ENCODE measurements around the gene MBLAC1.

MBLAC1 gene

GRCh38 chr7:100126931-100127865 is at the start of gene MBLAC1:
Gene MBLAC1, plus strand, starts transcription at chr7:100126967. Its CDS starts 429 bp downstream, at chr7:100127396.
- DNase-seq, result peak; percentile 93

DNA sequence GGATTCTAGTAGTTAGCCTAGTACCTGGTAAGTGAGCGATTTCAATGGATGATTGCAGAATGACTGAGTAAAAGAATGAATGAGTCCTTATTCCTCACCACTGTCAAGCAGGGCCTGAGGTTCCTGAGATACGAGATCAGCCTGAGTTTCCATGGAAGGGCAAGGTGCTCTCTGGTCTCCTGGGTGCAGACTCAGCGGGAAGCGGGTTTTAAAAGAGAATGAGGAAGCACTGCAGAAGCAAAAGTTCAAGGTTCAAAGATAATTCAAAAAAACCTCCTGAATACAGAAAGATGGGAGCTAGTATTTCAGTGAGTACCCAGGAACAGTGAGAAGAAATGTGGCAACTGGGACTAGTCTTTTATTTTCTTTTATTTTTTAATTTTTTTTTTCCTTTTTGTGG is 49.6 kb upstream of the MBLAC1 start:
- DNase-seq, result no peak

GRCh38 chr7:100079024-100079560 is 47.7 kb upstream of the MBLAC1 start:
- DNase-seq, result no peak

GRCh38 chr7:100080907-100081534 is 45.7 kb upstream of the MBLAC1 start:
- peak; percentile 35 for DNase-seq

DNA sequence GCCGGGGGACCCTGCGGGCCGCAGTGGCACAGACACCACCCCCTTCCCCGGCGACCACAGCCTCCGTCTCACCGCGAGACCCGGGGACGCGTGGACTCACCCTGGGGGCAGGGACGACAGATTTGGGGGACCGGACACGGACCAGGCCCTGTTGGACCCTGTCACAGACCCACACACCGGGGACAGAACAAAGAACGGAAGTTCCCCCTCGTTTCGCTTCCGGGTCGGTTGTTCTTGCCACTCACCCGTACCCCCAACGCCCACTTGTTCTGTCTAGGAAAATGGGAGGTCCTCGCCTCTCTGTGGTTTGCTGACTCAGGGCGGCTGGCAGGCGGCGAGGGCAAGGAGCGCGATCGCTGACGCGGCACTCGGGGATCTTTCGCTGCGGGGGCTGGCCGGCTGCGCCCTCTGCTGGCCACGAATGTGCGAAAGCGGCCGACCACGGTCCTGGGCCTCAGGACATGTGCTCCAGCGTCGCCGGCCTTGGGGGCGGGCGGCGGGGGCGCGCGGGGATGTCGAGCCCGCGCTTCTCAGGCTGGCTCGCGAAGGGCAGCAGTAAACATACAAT is 45.1 kb upstream of the MBLAC1 start, which contains the start of gene ZNF3:
ZNF3 (minus strand) TSS at position 189 of the 568 bp plus-strand sequence. CDS start 4,366 bp downstream, outside the sequence.
- peak; percentile 99 for DNase-seq

DNA sequence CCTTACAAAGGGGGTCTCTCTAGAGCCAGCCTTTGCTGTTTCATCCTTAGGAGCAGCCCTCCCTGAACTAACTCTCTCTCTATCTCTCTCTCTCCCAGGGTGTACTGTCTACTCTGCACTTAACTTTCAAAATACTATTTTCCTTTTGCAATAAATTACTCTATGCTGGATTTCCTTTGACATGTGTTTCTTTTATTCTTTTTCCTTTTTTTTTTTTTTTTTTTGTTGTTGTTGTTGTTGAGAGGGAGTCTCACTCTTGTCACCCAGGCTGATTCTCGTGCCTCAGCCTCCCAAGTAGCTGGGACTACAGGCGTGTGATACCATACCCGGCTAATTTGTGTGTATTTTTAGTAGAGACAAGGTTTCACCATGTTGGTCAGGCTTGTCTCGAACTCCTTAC is 43.8 kb upstream of the MBLAC1 start:
- no peak for DNase-seq

DNA sequence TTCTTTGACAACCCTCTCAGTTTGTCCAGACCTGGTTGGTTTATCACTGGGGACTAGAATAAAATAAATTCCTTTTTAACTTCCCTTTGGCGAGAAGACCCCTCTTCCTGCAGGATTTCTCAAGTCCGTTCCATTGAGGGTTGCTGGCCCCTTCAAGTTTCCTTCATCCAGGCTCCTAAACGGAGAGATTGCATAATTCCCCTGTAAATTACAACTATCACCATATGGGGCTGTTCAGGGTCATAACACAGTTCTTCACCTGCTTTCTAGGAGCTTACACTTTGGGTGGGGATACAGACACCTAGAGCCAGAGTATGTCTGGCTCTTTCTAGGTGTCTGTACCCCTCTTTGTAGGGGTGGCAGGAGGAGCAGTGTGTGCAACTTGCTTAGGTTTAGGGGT is 41.3 kb upstream of the MBLAC1 start:
- no peak for DNase-seq

DNA sequence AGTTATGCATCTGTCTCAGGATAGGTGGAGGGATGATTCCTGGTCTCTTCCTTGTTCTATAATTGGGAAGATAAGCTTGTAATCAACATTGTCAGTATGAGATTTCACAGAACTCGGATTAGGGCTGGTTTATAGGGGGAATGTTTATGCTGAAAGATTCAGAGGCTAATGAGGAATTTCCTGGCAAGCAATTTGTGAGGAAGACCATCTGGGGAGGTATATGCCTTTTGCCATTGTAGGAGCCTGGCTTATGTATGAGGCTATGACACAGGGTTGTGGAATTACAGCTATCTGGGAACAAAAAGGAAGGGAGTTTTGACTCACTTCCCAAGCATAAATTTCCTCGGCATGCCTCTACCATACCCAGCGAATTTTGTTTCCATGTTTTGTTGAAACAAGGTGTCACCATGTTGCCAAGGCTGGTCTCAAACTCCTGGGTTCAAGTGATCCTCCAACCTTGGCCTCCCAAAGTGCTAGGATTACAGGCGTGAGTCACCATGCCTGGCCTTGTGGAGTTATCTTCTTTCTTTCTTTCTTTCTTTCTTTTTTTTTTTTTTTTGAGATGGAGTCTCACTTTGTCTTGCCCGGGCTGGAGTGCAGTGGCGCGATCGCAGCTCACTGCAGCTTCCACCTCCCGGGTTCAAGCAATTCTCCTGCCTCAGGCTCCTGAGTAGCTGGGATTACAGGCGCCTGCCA is 39.6 kb upstream of the MBLAC1 start:
- no peak for DNase-seq

GRCh38 chr7:100088095-100088620 is 38.6 kb upstream of the MBLAC1 start:
- no peak for DNase-seq

DNA sequence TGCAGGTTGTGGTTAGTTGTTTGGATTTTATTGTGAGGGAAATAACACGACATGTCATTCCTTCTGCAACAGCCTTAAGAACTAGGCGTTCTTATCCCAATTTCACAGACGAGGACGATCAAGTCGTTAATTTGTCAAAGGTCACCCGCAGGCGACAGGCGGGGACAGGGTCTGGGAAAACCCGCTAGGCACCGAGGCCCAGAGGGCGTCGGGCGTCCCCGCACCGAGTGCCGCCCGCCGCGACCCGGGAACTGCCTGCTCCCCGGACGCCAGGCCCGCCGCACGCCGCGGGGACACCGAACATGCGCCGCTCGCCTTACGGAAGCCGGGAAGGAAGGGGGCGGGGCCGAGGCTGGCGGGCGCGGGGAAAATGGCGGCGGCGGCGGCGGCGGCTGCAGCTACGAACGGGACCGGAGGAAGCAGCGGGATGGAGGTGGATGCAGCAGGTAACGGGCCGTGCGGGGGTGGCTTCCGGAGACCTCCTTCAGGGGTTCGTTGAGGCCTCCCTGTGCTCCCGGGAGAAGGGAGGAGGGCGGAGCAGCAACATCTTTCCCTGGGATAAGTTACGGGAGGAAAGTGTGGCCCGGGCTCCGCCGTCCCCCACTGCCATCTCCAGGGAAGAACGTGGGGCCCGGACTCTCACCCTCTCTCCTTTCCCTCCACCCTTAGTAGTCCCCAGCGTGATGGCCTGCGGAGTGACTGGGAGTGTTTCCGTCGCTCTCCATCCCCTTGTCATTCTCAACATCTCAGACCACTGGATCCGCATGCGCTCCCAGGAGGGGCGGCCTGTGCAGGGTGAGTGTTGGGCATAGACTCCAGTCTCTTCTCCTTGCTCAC is 37.9 kb upstream of the MBLAC1 start, which contains the start of gene COPS6:
COPS6 (plus strand) TSS at position 349 of the 837 bp plus-strand sequence; CDS start at position 371, 22 bp downstream.
- peak; percentile 69 for DNase-seq

- DNase-seq, result no peak
Observed at GRCh38 chr7:100089458-100090196, 37.1 kb upstream of the MBLAC1 start.

DNA sequence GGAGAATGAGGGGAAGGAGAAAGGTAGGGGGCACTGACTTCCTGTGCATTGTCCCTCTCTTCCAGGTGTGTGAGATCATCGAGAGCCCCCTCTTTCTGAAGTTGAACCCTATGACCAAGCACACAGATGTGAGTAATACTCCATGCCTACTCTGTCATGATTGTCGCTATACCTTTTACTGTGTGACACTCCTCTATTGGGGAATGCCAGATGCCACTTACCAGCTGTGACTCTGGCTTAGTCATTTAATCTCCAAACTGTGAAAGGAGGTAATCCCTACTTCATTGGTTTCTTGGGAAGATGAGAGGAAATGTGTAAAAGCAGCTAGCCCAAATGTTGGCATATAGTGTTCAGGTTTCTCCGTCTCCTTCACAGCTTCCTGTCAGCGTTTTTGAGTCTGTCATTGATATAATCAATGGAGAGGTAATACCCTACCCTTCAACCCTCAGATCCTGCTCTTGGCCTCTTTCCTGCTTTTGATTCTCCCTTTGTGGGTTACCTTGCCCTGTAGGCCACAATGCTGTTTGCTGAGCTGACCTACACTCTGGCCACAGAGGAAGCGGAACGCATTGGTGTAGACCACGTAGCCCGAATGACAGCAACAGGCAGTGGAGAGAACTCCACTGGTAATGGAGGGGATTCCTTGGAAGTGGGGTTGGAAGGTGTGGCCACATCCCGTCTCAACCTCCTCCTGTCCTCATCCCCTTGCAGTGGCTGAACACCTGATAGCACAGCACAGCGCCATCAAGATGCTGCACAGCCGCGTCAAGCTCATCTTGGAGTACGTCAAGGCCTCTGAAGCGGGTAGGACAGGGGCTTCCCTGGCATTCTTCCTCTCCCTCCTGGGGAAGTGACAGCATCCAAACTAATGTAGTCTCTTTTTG is 36.0 kb upstream of the MBLAC1 start:
- DNase-seq, result no peak

GRCh38 chr7:100091411-100092181 is 35.2 kb upstream of the MBLAC1 start:
- DNase-seq, result no peak

DNA sequence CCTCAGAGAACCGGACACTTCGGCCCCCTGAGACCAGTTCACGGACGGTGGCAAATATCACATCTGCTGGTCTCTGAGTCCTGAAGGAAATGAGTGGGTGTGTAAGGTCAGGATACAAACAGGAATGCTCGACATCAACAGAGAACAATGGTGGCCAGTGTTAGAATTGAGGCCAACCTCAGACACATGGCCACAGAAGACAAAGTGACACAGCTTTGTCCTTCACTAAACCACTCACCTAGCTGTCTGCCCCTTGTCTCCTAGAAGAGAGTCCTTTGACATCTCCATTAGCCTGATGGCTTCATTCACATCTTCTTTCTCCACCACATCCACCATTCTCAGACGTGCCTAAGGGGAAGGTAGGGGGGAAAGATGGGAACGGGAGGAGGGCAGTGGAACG is 33.7 kb upstream of the MBLAC1 start:
- no peak for DNase-seq

DNA sequence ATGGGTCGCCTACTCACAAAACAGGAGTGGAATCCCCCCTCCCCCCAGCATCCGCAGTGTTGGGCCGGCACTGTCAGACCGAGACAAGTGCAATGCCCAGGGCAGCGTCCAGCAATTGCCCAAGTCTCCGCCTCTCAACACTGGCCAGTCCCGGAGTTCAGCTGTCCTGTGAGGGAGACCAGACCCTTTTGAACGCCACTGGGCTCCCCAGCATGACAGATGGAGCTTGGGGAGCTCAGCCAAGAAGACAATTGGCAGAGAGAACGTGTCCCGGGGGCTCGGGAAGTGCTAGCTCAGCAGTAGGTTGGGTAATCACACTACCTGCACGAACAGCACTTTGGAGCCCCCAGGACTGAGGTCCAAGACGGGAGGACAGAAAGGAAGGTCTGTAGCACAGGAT is 33.3 kb upstream of the MBLAC1 start:
- DNase-seq, result no peak

- DNase-seq, result no peak
Observed at GRCh38 chr7:100093925-100094486, 32.8 kb upstream of the MBLAC1 start.

DNA sequence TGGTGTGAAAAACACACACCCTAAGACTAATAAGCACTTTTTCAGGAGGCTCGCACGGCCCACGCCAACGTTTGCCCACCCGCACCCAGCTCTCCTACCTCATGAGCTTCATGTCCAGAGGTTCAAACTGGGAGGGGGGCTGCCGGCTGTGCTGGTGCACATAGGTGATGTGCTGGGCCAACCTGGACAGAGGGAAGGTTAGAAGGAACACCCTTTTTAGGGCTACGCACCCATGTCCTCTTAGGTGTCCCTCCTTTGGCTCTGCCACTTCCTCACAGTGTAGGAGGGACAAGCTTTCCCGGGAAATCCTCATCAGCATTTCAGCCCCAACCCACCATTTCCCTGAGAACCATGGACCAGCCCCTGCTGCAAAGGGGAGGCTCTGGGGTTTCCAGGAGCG is 31.5 kb upstream of the MBLAC1 start:
- no peak for DNase-seq

GRCh38 chr7:100095704-100096103 is 31.1 kb upstream of the MBLAC1 start:
- no peak for DNase-seq

All from NCI-H1092 (cell line).